Inflammatory macrophage treated with lipopolysaccharide for 1 hour (primary cell): ENCODE results near the gene IFIT1.

Source experiments
- DNase-seq, 2 donors: peaks; one replicate each; pipeline ENCODE4 v3.0.0-alpha.2; 2020 to 2022

The IFIT1 gene

GRCh38 chr10:89391907-89392756, at the start of gene IFIT1:
TSS of gene IFIT1 (plus strand) at chr10:89392623. CDS start at chr10:89392713, 90 bp downstream.
- peak; percentile 86 to 95 for DNase-seq

GRCh38 chr10:89343089-89343767, 49.2 kb upstream of the IFIT1 start:
- DNase-seq, result peak in 1 of 2 donors; percentile 45

DNA sequence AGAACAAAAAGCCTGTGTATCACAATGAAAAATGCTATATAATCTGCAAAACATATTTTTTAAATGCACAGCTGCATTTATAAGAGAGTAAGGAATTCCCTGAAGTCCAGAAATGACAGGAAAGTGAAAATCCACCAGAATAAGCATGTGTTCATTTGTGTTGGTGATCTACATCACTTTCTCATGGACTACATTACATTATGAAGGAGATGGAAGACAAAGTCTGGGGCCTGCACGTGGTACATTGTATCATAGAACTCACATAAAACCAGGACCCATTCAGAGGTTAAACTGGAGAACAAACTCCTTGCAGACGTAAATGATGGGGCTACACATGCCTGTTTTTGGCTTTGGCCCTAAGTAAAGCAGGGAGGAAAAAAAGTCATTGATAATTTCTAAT, 48.3 kb upstream of the IFIT1 start:
- DNase-seq, result peak in 1 of 2 donors; percentile 28

DNA sequence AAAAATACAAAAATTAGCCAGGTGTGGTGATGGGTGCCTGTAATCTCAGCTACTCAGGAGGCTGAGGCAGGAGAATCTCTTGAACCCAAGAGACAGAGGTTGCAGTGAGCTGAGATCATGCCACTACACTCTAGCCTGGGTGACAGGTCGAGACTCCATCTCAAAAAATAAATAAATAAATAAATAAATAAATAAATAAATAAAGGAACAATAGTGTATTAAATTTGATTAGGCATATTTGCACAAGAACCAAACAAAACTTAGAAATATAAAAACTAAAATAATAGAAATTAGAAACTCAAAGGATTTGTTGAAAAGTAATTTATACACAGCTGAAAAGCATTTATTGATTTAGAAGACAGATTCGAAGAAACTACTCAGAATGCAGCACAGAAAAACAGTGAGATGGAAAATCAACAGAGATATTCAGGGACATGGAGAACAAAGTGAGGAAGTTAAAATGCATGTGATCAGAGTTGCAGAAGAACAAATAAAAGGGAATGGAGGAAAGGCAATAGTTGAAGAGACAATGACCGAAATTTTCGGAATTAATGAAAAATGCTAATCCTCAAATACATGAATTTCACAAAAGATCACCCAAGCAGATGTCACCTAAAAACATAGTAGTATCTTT, 46.9 kb upstream of the IFIT1 start:
- DNase-seq, result no peak

GRCh38 chr10:89346405-89347254, 45.8 kb upstream of the IFIT1 start:
- peak; percentile 83 to 91 for DNase-seq

- peak; percentile 53 to 69 for DNase-seq
Measured at GRCh38 chr10:89347701-89348457, 44.5 kb upstream of the IFIT1 start.

DNA sequence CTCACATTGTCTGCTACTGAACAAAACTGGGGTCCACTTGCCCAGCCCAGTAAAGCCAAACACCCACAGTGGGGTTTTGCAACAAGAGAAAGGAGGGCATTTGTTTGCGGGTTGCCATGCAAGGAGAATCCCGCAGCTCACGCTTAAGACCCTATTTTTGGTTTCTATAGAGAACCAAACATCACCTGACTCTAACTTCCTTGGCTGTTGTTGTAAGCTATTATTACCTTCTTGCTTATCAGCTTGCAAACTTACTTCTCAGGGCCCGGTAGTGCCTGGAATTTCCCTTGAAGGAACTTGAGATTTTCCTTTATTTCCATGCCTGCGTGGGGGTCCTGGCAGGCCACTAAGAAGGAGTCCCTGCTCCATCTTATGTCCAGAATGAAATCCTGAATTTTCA, 43.9 kb upstream of the IFIT1 start:
- peak in 1 of 2 donors; percentile 64 for DNase-seq

- DNase-seq, result no peak
Measured at GRCh38 chr10:89348975-89349374, 43.4 kb upstream of the IFIT1 start.

GRCh38 chr10:89350631-89351315, 41.6 kb upstream of the IFIT1 start:
- DNase-seq, result peak; percentile 64 to 73

DNA sequence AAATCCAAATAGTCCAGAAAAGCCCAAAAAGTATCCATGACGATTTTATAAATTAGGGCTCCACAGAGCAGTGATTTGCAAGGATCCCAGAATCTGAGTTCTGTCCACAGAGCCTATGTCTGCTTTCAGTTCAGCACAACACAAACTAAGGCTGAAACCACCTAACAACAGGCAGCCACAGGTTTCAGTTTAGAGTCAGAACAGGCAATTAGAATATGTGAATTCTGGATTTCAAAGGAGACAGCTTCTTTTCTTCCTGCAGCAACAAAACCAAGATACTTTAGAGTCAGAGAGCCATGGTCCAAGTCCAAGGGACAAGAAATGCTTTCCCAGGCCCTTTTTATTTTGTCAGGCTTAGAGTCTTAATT, 41.0 kb upstream of the IFIT1 start:
- no peak for DNase-seq

GRCh38 chr10:89351780-89352597, 40.4 kb upstream of the IFIT1 start:
- no peak for DNase-seq

GRCh38 chr10:89352802-89353201, 39.6 kb upstream of the IFIT1 start:
- no peak for DNase-seq

GRCh38 chr10:89355394-89355931, 37.0 kb upstream of the IFIT1 start:
- DNase-seq, result peak; percentile 37 to 53

DNA sequence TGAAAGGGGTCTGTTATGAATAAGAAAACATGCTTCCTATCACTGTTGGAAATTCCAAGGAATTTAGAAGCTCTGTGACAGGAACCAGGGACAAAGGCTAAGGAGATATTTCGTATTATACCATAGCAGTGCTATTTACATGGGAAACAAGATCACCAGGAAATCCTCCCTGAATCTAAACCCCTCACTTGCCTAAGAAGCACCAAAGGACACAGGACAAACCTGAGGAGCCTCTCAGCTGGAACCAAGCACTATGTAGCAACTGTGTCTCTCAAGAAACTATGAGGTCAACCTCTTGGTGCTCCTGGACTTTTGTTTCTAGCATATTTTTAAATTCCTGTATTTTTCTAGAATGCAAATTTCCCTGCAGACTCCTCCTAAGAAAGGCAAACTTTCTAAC, 35.3 kb upstream of the IFIT1 start:
- no peak for DNase-seq

- DNase-seq, result no peak
Measured at GRCh38 chr10:89357975-89358374, 34.4 kb upstream of the IFIT1 start.

DNA sequence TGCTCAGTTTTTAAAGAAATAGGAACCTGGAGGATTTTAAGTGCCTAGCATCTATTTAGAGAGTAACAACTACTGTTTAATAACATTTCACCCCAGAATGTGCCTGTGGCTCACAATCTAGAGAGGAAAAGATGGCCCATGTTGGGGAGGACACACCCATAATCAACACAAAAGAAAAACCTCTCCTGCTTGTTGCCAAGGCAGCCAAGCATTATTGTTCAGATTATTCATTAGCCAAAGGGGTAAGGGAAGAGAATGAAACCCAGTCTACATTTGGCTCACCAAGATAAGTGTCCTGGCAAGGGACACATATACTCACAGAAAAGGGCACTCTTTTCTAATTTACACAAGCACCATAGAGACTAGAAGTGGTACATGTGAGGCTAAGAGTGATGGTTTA, 32.3 kb upstream of the IFIT1 start:
- no peak for DNase-seq

DNA sequence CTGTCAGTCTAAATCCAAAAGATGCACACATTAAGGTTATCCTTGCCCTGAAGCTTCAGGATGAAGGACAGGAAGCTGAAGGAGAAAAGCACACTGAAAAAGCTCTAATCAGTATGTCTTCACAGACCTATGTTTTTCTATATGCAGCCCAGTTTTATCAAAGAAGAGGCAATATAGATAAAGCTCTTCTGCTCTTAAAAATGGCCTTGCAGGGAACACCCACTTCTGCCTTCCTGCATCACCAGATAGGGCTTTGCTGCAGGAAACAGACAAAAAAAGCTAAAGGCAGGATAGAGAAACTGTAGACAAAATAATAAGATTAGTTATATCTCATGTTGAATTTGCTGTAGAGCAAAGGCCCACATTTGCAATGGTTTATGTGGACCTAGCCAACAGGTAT, 29.5 kb upstream of the IFIT1 start:
- no peak for DNase-seq

DNA sequence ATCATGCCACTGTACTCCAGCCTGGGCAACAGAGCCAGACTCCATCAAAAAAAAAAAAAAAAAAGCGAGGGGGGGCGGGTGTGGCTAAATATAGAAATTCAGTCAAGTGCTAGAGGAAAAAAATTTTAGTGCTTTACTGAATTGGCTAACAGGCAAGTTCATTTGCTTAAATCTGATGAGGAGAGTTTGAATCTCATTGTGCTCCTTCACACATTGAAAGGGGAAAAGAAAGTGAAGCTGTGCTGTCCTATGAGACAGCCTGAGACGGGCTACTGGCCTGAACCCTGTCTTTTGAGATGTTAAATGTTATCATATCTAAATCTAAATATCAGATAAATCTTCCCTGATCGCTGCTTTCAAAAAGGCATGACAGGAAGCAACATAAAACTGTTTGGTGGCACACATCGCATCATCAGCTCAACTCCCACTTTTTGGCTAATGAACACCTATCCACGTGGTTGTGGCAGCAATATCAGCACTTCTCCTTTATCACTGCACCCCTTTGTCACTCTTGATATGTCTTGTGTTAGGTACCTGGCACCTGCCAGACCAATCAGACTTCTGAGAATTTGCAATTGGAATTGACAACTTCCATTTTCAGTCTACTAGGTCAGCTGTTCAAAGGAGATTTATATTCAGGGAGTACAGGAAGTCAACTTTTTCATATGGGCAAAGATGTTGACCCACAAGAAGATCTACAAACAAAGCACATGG, 28.5 kb upstream of the IFIT1 start:
- peak; percentile 53 to 76 for DNase-seq

DNA sequence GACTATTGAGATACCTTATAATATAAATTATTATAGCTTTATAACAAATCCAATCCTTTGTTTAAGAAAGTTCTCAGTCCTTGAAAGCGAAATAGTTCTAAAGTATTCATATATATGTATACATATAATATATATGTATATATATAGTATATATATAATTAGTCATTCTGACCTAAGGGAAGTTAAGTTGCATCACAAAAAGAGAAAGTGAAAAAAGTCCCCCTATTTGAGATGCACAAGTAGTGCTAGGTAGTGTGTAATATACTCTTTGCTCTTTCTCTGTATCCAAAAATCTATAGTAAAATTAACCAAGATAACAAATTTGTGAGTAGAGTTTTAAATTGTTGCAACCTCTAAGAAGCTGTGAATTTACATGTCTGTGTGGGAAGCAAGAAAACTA, 27.9 kb upstream of the IFIT1 start:
- DNase-seq, result peak; percentile 62 to 66

DNA sequence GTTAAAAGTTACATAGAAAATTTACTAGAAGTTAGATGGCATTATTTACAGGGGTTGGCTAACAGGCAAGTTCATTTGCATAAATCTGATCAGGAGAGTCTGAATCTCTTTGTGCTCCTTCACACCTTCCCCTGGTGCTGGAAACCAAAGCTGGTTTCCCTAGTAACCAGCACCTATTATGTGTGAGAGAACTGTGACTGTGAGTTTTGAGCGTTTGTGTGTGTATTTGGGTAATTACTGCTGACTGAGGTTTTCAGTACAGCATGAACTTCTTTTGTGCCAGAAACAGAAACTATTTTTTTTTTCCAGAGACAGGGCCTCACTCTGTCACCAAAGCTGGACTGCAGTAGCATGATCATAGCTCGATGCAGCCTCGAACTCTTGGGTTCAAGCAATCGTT, 24.9 kb upstream of the IFIT1 start:
- DNase-seq, result no peak
